CD4-positive, alpha-beta T cell treated with Interleukin-1 beta for 1 hour (primary cell): ENCODE results near the gene FHOD3.

Experiments used
- DNase-seq, 2 donors: peaks; one replicate each; pipeline ENCODE4 v3.0.0-alpha.2; 2020 to 2022

FHOD3 gene

DNA sequence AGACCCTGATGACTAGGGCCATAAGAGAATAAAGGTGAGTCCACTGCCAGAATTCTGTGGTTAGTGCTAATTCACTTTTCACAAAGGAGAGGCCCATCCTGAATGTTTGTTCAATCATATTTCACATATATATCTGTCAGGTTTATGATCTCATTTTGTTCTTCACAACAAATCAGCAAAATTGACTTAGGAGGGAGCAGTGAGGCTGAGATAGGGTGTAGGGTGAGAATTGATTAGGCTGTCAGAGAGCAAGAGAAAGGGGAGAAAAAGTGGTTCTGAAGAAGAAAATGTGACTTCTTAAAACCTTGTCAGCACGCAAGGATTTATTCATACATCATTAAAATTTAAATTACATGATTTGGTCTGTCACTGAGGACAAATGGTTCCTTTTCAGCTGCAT, 117.7 kb downstream of the FHOD3 start:
- DNase-seq, result no peak

GRCh38 chr18:36415625-36416024, 118.1 kb downstream of the FHOD3 start:
- no peak for DNase-seq

GRCh38 chr18:36419188-36419899, 121.8 kb downstream of the FHOD3 start:
- no peak for DNase-seq

DNA sequence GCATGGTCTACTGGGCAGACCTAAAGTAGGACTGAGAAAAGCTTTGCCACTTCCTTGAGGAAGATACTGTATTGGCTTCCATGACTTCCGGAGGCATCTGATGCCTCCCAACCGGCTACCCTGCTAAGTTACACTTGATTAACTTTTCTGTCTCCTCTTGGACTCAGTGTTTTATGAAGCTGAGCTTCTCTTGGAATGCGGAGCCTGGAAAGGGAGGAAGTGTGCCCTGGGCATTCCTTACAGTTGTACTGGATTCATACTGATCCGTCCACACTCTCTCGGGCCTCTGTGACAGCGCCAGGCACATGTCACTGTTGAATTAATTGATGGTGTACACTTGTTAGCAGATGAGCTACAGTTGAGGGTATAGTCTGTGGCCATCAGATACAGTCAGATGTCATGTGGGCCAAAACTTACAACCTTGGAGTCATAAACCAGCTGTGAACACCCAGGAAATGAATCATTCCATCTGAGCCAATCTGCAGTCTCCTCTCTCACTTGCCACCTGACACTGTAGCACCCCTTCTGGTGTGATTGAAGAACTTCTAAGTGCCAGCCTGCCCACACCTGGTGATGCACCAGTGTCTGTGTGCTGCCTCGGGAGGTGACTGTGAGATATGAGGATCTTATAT, 122.5 kb downstream of the FHOD3 start:
- DNase-seq, result no peak

DNA sequence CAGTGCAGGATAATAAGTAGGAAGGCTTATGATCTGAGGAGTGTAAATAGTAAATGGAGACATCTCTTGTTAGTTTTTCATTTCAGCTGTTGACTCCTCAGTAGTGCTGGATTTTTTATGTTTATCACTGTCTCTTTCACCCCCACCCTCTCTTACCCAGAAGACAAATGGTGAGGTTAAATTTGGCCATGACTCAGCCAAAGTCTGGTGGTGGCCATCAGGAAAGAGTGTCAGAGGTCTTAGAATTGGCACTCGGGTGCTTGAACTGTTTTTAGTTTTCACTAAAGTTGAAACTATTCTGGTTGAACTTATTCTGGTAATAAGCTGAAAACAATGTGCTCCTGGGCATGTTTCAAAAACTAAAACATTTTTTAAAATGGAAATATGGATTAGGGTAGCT, 123.3 kb downstream of the FHOD3 start:
- no peak for DNase-seq

DNA sequence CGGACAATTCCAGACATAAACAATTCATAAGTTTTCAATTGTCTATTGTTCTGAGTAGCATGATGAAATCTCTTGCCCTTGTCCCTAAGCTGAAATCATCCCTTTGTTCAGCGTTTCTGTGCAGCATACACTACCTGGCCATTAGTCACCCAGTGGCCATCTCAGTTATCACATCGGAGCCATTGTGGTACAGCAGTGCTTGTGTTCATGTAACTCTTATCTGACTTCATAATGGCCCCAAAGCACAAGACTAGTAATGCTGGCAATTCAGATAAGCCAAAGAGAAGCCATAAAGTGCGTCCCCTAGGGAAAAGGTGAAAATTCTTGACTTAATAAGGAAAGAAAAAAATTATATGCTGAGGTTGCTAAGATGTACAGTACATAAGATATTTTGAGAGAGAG, 127.2 kb downstream of the FHOD3 start:
- DNase-seq, result no peak

GRCh38 chr18:36427369-36427768, 129.9 kb downstream of the FHOD3 start:
- DNase-seq, result no peak

GRCh38 chr18:36427831-36428230, 130.3 kb downstream of the FHOD3 start:
- DNase-seq, result no peak

- no peak for DNase-seq
These were observed 131.0 kb downstream of the FHOD3 start for GRCh38 chr18:36428431-36429029.

GRCh38 chr18:36432880-36433555, 135.5 kb downstream of the FHOD3 start:
- DNase-seq, result no peak

GRCh38 chr18:36436387-36436786, 138.9 kb downstream of the FHOD3 start:
- no peak for DNase-seq

- no peak for DNase-seq
These were observed 143.1 kb downstream of the FHOD3 start for GRCh38 chr18:36440614-36441013.

- DNase-seq, result no peak
These were observed 144.1 kb downstream of the FHOD3 start for GRCh38 chr18:36441426-36442240.

DNA sequence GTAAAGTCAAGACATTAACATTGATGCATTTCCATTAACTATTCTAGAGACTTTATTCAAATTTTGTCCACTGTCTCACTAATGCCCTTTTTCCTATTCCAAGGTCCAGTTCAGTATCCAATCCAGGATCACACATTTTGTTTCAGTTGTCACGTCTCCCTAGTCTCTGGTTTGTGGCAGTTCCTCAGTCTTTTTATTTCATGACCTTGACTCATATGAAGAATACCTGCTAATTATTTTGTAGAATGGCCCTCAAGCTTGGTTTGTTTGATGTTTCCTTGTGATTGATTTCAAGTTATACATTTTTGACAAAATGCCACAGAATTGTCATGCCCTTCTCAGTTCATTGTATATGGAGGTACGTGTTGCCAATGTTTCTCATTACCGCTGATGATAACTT, 145.2 kb downstream of the FHOD3 start:
- no peak for DNase-seq

DNA sequence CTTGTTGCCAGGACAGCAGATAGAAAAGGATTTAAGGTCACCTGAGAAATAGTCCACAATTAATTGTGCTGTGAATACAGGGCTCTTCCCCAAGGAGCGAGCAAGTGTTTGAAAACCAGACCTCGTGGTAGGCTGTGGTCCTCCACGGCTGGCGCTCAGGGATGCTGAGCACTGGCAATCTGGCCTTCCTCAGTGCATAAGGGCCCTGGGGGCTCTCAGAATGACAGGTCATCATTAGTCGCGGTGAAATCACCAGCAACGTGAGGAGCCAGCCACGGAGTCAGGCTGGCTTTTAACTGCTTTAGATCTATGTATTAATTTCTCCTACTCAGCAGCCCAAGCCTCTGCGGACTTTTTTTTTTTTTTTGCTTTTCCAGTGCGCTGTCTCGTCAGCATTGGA, 148.5 kb downstream of the FHOD3 start:
- no peak for DNase-seq

- DNase-seq, result no peak
These were observed 151.1 kb downstream of the FHOD3 start for GRCh38 chr18:36448384-36449290.

DNA sequence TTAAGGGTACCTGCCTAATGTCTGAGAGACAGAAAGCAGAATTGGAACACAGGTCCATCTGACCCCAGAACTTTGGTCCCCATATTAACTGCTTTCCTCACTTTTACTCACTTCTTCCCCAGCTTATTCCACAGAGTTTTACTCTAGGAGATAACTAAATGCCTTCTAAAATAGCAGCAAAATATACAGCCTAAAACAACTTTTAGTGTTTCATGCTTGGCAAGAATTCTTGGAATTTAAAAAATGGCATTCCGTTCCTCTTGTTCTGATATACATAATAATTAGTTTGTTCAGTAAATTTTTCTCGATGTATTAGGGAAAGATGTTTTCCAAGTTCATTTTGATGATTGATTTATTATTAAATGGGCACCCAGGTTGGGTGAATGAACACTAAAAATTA, 151.9 kb downstream of the FHOD3 start:
- no peak for DNase-seq

DNA sequence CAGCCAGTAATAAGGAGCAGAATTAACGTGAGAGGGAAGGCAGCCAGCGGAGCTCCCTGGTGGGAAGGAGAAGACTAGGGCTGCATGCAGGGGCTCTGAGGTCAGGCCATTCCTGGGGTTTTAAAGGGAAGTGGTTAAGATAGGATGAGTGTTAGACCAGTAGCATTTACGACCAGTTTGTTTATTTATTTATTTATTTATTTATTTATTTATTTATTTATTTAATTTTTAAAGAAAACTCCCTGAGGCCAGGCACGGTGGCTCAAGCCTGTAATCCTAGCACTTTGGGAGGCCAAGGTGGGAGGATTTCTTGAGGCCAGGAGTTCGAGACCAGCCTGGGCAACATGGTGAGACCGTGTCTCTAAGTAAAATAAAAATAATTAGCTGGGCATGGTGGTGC, 152.8 kb downstream of the FHOD3 start:
- DNase-seq, result no peak

- DNase-seq, result no peak
These were observed 154.1 kb downstream of the FHOD3 start for GRCh38 chr18:36451454-36452251.

- no peak for DNase-seq
These were observed 156.7 kb downstream of the FHOD3 start for GRCh38 chr18:36454245-36454644.

DNA sequence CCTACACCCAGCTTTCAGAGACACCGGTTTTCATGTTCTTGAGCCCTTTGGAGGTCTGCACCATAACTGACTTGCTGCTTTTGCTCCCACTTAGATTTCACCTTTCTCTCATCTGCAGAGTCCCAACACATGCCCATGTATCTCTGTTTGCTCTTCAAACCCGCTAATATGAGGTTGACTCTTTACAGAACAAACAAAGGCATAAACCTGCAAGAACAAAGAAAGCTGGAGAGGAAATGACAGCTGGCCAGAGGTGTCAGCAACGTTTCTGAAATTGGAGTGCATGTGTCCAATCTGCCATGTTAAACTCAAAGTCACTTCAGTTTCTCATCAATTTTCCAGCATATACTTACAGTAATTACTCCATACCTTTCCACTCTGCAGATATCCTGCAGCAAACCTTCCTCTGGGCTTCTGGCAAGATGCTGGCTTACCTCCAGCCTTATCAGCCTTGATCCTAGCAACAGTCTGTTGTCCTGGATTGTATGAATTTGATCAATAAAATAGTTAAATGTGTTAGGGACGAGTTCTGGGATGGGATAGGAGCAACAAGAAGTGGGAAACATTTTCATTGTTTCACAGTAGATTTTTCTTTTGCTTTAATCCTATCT, 157.4 kb downstream of the FHOD3 start:
- no peak for DNase-seq
